Neural cell (in vitro differentiated cells): Measurements from ENCODE around the gene CELF5. TPM values are rescaled to one million over a fixed set of nuclear protein-coding genes. Genes with fewer than 3 reads are reported as not detected.
"Not testable (repeated sequence)": the region's sequence is repeated elsewhere in the genome, so short reads cannot be mapped to it uniquely, and the experiment has no call there.

Experiments
- H2AFZ ChIP-seq: fragments of 200-600, 300-800 bp; sonication (generic), shearing (Covaris generic); 2 replicates; pipeline ENCODE4 v1.6.0; 2014; ENCODE audit warnings: low read depth, mild to moderate bottlenecking, antibody characterized with exemption, low read length, moderate library complexity
- H3F3A ChIP-seq: fragments of 200-600 bp; shearing (Covaris generic); 2 replicates; pipeline ENCODE4 v1.6.1; 2016; ENCODE audit warnings: mild to moderate bottlenecking, moderate library complexity, mixed read lengths, antibody characterized with exemption, low read length; ENCODE audit not compliant: insufficient read depth, poor library complexity, severe bottlenecking
- H3K27ac ChIP-seq: fragments of 200-600, 300-800 bp; sonication (generic), shearing (Covaris generic); 2 replicates; pipeline ENCODE4 v1.5.1; 2014; ENCODE audit warnings: mild to moderate bottlenecking, low read length, moderate library complexity
- H3K27me3 ChIP-seq: fragments of 300-800, 200-600 bp; sonication (generic), shearing (Covaris generic); 2 replicates; pipeline ENCODE4 v1.6.0; 2014; ENCODE audit warnings: mild to moderate bottlenecking, low read depth, low read length, moderate library complexity; ENCODE audit not compliant: insufficient read depth
- H3K36me3 ChIP-seq: fragments of 300-800, 200-600 bp; sonication (generic), shearing (Covaris generic); 2 replicates; pipeline ENCODE4 v1.5.1; 2014; ENCODE audit warnings: mild to moderate bottlenecking, antibody characterized with exemption, low read length, moderate library complexity; ENCODE audit not compliant: insufficient read depth
- H3K4me2 ChIP-seq: fragments of 300-800, 200-600 bp; sonication (generic), shearing (Covaris generic); 2 replicates; pipeline ENCODE4 v1.6.0; 2014; ENCODE audit warnings: mild to moderate bottlenecking, low read length
- H3K4me3 ChIP-seq: fragments of 300-800, 200-600 bp; sonication (generic), shearing (Covaris generic); 2 replicates; pipeline ENCODE4 v1.5.1; 2014; ENCODE audit warnings: mild to moderate bottlenecking, low read length, moderate library complexity
- H3K79me2 ChIP-seq: fragments of 200-600 bp; shearing (Covaris generic); replicated peaks from 2 replicates; pipeline ENCODE4 v1.6.0; 2014; ENCODE audit warnings: mild to moderate bottlenecking, low read length, moderate library complexity; ENCODE audit not compliant: insufficient read depth
- H3K9ac ChIP-seq: fragments of 300-800, 200-600 bp; sonication (generic), shearing (Covaris generic); 2 replicates; pipeline ENCODE4 v1.6.1; 2016; ENCODE audit warnings: mild to moderate bottlenecking, low read length, mixed read lengths
- H3K9me2 ChIP-seq: fragments of 200-600 bp; shearing (Covaris generic); 2 replicates; pipeline ENCODE4 v1.6.1; 2016; ENCODE audit warnings: mild to moderate bottlenecking, low read length, mixed read lengths; ENCODE audit not compliant: insufficient read depth
- H3K9me3 ChIP-seq: fragments of 200-600, 300-800 bp; sonication (generic), shearing (Covaris generic); 2 replicates; pipeline ENCODE4 v1.6.1; 2016; ENCODE audit warnings: mild to moderate bottlenecking, mixed run types, low read length, moderate library complexity, mixed read lengths
- H4K20me1 ChIP-seq: fragments of 200-600 bp; shearing (Covaris generic); 2 replicates; pipeline ENCODE4 v1.6.1; 2016; ENCODE audit warnings: mild to moderate bottlenecking, mixed run types; ENCODE audit not compliant: insufficient read depth
- REST ChIP-seq: IDR thresholded peaks from 2 replicates; pipeline ENCODE4 v1.6.1; 2012; ENCODE audit warnings: borderline replicate concordance
- polyA plus RNA-seq: library from polyadenylated mRNA; depleted of rRNA; stranded (reverse); fragments of >200 nt; gene quantifications from 2 replicates; pipeline ENCODE4 v1.2.3, GENCODE V29; 2014
- TF ChIP-seq, protein P1 (sequence below): fragments of 450-650 bp; IDR thresholded peaks from 2 replicates; pipeline ENCODE4 v1.5.1; 2014; ENCODE audit warnings: antibody characterized with exemption, mild to moderate bottlenecking, moderate library complexity; ENCODE audit not compliant: poor library complexity, severe bottlenecking

CELF5 gene
- polyA plus RNA-seq, 1 donor from 2014 or later = 130 TPM

DNA sequence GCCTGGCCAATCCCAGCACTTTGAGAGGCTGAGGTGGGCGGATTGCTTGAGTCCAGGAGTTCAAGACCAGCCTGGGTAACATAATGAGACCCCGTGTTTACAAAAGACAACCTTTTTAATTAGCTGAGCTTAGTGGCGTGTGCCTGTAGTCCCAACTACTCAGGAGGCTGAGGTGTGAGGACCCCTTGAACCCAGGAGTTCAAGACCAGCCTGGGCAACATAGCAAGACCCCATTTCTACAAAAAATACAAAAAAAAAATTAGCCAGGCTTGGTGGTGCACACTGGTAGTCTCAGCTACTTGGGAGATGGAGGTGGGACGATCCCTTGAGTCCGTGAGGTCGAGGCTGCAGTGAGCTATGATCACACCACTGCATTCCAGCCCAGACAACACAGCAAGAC is 66.4 kb downstream of the CELF5 start:
- not testable (repeated sequence) for H3K9me3 ChIP-seq, H2AFZ ChIP-seq, H3K36me3 ChIP-seq, H4K20me1 ChIP-seq, H3K27ac ChIP-seq, H3K4me3 ChIP-seq, H3K9me2 ChIP-seq, H3F3A ChIP-seq, H3K4me2 ChIP-seq, H3K79me2 ChIP-seq, H3K27me3 ChIP-seq, H3K9ac ChIP-seq

GRCh38 chr19:3291644-3292043 is 67.2 kb downstream of the CELF5 start:
- H3K27me3 ChIP-seq = no peaks in the 10 kb centered on the region
- H3K9ac ChIP-seq = no peak overlapping the region
- H4K20me1 ChIP-seq = no peaks in the 10 kb centered on the region
- H3F3A ChIP-seq = no peaks in the 10 kb centered on the region
- no peak overlapping the region for H3K4me2 ChIP-seq
- no peaks in the 10 kb centered on the region for H3K9me2 ChIP-seq
- H3K79me2 ChIP-seq = no peaks in the 10 kb centered on the region
- TF ChIP-seq, protein P1, sequence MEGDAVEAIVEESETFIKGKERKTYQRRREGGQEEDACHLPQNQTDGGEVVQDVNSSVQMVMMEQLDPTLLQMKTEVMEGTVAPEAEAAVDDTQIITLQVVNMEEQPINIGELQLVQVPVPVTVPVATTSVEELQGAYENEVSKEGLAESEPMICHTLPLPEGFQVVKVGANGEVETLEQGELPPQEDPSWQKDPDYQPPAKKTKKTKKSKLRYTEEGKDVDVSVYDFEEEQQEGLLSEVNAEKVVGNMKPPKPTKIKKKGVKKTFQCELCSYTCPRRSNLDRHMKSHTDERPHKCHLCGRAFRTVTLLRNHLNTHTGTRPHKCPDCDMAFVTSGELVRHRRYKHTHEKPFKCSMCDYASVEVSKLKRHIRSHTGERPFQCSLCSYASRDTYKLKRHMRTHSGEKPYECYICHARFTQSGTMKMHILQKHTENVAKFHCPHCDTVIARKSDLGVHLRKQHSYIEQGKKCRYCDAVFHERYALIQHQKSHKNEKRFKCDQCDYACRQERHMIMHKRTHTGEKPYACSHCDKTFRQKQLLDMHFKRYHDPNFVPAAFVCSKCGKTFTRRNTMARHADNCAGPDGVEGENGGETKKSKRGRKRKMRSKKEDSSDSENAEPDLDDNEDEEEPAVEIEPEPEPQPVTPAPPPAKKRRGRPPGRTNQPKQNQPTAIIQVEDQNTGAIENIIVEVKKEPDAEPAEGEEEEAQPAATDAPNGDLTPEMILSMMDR = no peak
- no peak overlapping the region for H2AFZ ChIP-seq
- no peaks in the 10 kb centered on the region for H3K9me3 ChIP-seq
- H3K27ac ChIP-seq = no peak overlapping the region
- H3K36me3 ChIP-seq = no peaks in the 10 kb centered on the region
- H3K4me3 ChIP-seq = no peak overlapping the region

GRCh38 chr19:3292958-3293529 is 68.6 kb downstream of the CELF5 start:
- Histone ChIP-seq H4K20me1 (no peaks in the 10 kb centered on the region), H3K4me3 (no peak overlapping the region)

More at GRCh38 chr19:3292958-3293529, 68.6 kb downstream of the CELF5 start:
- no peaks in the 10 kb centered on the region for H3K27me3 ChIP-seq
- H3K79me2 ChIP-seq = no peaks in the 10 kb centered on the region
- no peak overlapping the region for H3K27ac ChIP-seq
- H3K9me2 ChIP-seq = no peaks in the 10 kb centered on the region
- no peak for TF ChIP-seq REST
- H2AFZ ChIP-seq = no peak overlapping the region
- no peak overlapping the region for H3K4me2 ChIP-seq
- no peaks in the 10 kb centered on the region for H3K9me3 ChIP-seq
- H3F3A ChIP-seq = no peaks in the 10 kb centered on the region
- H3K36me3 ChIP-seq = no peaks in the 10 kb centered on the region
- H3K9ac ChIP-seq = no peak overlapping the region
